Measurements from ENCODE around the gene WDR54.
"Not testable (repeated sequence)": the region's sequence is repeated elsewhere in the genome, so short reads cannot be mapped to it uniquely, and the experiment has no call there.

GRCh38 chr2:74420443-74421103 lies 957 bp upstream of the WDR54 start:
- TF ChIP-seq POLR2AphosphoS5, CTCF, POLR2A, EP300 (IDR thresholded peaks at IDR 0.05): not testable (repeated sequence)
